ENCODE results near the gene ADAMTSL1.
A peak's percentile ranks its signal among the peaks of the same experiment; 100 is the strongest.

The ADAMTSL1 gene

GRCh38 chr9:18822850-18823249, 348.9 kb downstream of the ADAMTSL1 start:
- DNase-seq = no peak

GRCh38 chr9:18824095-18824666, 350.2 kb downstream of the ADAMTSL1 start:
- DNase-seq = no peak

DNA sequence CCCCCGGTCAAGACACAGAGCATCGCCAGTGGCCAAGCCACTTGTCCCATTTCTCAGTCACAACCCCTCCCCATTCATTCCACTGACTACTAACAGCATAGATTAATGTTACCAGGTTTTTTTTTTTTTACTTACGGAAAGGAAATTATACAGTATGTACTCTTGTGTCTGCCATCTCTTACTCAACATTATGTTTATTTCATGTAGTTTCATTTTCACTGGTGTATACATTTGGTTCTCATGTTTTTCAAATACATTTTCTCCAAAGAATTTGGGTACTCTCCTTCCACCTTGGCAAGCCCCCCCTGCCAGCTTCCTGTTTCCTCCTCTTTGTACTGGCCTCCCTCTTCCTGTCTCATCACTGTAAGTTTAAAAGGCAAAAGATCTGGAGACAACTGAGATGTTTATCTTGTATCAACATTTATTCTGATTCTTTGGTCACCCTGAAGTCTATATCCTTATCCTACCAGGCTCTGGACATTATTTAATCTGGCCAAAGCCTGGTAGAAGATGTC, 351.8 kb downstream of the ADAMTSL1 start:
- DNase-seq = no peak

DNA sequence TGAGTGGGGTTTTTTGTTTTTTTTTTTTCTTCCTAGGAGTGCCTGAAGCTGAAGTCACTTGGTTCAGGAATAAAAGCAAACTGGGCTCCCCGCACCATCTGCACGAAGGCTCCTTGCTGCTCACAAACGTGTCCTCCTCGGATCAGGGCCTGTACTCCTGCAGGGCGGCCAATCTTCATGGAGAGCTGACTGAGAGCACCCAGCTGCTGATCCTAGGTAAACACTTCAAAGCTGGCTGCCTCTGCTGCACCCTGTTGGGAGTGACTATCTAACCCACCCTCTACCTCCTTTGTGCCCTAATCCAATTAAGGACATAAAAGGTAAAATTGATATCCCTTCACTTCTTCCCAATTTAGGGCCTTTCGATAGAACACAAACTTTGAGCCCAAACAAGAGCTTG, 352.3 kb downstream of the ADAMTSL1 start:
- DNase-seq = no peak

DNA sequence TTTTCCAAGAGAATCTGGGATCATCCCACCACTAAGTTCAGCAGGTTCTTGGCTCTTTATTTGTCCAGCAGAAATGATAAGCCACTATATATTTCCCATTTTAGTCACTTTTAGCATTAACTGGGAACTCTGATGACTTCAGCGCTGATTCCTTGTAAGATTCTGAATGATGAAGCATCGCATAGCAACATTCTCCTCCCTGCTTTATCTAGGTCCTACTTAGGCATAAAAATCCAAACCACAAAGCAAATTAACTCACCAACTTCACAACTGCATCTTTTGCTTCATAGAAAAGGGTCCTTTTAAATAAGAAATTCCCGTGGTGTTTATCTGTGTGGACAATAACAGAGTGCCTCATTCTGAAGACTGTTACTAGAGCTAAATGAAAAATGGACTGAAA, 355.1 kb downstream of the ADAMTSL1 start:
- no peak for DNase-seq

DNA sequence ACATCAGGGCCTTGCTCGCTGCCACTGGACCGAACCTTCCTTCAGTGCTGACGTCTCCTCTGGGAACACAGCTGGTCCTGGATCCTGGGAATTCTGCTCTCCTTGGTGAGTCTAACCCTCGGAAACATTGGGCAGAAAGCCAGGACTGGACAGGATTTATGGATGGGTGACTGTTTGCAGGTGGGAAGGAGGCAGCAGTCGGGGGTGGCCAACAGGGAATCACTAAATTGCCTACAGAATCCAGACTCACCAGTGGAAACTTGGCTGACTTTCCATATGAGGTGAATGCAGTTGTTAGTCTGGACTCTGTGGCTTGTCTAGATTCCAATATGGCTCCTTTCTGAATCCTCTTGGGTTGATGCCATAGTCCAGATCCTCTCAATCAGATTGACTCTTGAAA, 355.9 kb downstream of the ADAMTSL1 start:
- no peak for DNase-seq

- DNase-seq = no peak
These were observed 360.9 kb downstream of the ADAMTSL1 start for GRCh38 chr9:18834740-18835361.

DNA sequence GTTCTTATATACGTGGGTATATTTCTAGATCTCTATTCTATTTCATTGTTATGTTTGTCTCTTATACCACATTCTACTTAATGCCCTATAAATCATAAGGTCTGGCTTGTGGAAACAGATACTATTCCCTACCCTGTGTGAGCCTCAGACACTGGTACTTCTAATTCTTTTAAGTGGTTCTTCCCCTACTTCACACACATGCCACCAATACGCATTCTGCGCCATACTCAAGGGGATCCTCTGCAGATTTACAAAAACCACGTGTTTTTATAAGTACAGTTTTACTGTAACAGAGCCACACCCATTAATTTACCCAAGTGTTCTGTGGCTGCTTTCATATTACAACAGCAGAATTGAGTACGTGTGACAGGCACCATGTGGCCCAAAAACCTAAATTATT, 363.4 kb downstream of the ADAMTSL1 start:
- DNase-seq = no peak

DNA sequence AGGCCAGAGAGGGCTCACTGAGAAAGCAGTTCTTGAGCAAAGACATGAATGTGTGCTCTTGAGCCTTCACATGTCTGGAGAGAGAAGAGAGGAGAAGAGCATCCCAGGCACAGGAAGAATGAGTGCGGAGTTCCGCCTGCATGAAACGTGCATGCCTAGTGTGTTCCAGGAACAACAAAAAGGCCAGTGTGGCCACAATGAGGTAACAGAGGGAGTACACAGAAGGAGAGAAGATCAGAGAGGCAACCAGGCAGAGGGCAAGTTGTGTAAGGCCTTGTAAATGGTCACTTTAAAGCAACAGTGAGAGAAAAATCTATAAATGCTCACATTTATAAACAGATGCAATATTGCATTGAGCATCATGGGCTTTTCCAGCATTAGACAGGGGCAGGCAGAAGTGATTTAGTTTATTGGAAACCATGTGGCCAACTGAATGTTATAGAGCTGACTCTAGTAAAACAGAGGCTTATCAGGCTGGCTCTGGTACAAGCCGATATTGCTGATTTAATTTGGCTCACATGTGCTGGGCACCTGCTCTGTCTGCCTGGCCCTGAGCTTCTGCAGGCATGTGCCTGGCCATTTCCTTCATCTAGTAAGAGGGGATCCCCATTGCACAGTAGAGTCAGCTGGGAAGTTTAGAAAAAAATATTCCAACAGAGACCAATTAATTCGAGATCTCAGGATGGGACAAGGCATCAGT, 373.8 kb downstream of the ADAMTSL1 start:
- DNase-seq = no peak

- no peak for DNase-seq
These were observed 374.7 kb downstream of the ADAMTSL1 start for GRCh38 chr9:18848657-18849056.

DNA sequence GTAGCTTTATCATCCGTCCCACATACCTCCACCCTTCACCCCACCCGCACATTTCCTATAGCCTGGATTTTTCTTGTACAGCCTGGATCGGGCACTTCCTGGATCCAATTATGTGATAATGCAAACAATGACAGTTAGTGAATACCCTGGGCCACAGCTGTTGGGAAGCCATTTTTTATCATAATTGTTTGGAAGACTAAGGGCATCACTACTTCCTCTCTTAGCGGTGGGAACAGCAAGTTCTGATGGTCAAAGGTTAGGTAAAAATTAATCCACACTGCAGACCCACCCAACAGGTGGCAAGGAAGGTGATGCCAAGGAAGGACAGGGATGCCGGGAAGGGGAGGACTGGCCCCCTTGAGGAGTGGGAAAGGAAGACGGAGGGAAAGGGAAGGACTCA, 375.3 kb downstream of the ADAMTSL1 start:
- DNase-seq = no peak

- DNase-seq = no peak
These were observed 376.1 kb downstream of the ADAMTSL1 start for GRCh38 chr9:18849890-18850677.

GRCh38 chr9:18851069-18851795, 377.3 kb downstream of the ADAMTSL1 start:
- no peak for DNase-seq

- DNase-seq = no peak
These were observed 381.7 kb downstream of the ADAMTSL1 start for GRCh38 chr9:18855656-18856055.

GRCh38 chr9:18857334-18857733, 383.4 kb downstream of the ADAMTSL1 start:
- no peak for DNase-seq

DNA sequence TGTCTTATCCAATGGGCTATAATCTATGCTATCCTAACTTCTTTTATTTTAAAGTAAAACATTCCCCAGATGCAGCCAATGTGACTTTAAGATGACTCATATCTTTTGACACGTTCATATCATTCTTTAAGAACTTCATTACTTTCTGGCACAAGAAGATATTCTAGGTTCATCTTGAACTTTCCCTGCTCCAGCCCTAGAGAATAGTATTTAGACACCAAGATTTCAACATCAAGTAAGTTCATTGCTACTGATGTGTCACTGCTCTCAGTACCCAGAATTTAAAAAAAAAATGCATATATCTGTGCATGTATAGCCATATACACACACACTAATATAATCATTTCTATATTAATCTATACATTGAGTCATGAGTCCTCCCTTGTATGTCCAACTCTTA, 383.8 kb downstream of the ADAMTSL1 start:
- no peak for DNase-seq

- peak in 4 of 14 donors; percentile 2 to 20 (median 11) for DNase-seq
These were observed 387.9 kb downstream of the ADAMTSL1 start for GRCh38 chr9:18861609-18862544.

DNA sequence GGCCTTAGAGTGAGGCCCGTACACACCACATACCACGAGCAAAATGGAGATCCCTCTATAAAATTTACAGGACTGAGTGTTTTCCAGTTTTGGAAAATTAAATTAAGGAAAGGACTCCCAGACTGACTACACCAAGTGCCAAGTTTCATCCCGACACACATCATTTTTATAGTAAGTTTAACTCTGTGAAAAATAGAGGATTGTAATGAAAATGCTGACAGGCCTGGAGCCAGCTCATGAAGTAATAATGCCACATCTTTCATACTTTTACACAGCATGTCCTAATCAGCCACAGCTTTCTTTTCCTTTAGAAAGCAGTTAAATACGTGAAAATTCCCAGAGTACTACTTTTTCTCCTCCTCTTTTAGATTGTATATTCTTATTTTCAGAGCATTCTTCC, 389.8 kb downstream of the ADAMTSL1 start:
- no peak for DNase-seq

- no peak for DNase-seq
These were observed 390.6 kb downstream of the ADAMTSL1 start for GRCh38 chr9:18864516-18864915.

DNA sequence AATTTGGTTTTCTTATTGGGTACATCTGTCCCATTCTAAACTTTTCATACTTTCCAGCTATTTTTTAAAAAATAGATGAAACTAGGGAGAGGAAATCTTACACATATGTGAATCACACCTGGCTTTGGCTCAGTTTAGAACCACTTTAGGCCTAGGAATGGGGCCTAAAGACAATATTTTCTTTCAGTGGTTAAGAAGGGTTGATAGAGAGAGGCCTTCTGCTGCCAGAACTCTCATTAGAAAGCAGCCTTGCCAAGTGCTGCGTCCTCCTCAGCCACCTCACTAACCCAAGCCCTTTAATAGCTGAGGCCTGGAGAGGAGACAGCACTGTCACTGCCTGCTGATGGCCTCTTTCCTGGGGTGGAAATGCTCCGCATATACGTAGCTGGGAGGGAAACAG, 391.6 kb downstream of the ADAMTSL1 start:
- DNase-seq = no peak
